Common myeloid progenitor, CD34-positive (primary cell): Measurements from ENCODE around the gene ZNF750.
A peak's percentile ranks its signal among the peaks of the same experiment; 100 is the strongest.

Experiments
- CTCF ChIA-PET: fragments of 350-600 bp; sonication (Branson Sonifier 250); formaldehyde crosslinking; loops from one replicate; lab custom pipeline; 2021; ENCODE audit warnings: antibody characterized with exemption; lab: Charles Lee
- POLR2A ChIA-PET: fragments of 350-600 bp; sonication (Branson Sonifier 250); formaldehyde crosslinking; loops from one replicate; lab custom pipeline; 2021; ENCODE audit warnings: antibody characterized with exemption; lab: Charles Lee
- DNase-seq, 3 donors: peaks; one replicate each; pipeline versions ENCODE4 v3.0.0 to v3.0.0-alpha.2; 2013
- H3K27ac ChIP-seq, 2 experiments: 1 replicate in 1 of 2; 2 replicates in 1 of 2; pipeline ENCODE4 v1.7.0; 2013; ENCODE audit warnings: inconsistent platforms in 2 of 2, low read length in 2 of 2, mild to moderate bottlenecking in 2 of 2, low read depth in 1 of 2, moderate library complexity in 1 of 2; ENCODE audit not compliant: severe bottlenecking in 2 of 2, insufficient read depth in 1 of 2, poor library complexity in 1 of 2
- H3K27me3 ChIP-seq, 5 experiments: replicated peaks in 2 of 5; 1 replicate in 3 of 5; 2 replicates in 2 of 5; pipeline versions ENCODE4 v1.6.1 to v1.7.0; 2013; ENCODE audit warnings: low read length in 4 of 5, mild to moderate bottlenecking in 2 of 5, moderate library complexity in 2 of 5, inconsistent platforms in 1 of 5; ENCODE audit not compliant: insufficient read depth in 5 of 5, control insufficient read depth in 4 of 5
- H3K36me3 ChIP-seq, 4 experiments: 1 replicate in 2 of 4; 2 replicates in 2 of 4; pipeline versions ENCODE4 v1.6.1 to v1.7.0; 2013; ENCODE audit warnings: low read length in 3 of 4, control low read depth in 1 of 4, mild to moderate bottlenecking in 1 of 4; ENCODE audit not compliant: control insufficient read depth in 4 of 4, insufficient read depth in 4 of 4
- H3K4me1 ChIP-seq, 4 experiments: 1 replicate in 3 of 4; 2 replicates in 1 of 4; pipeline versions ENCODE4 v1.6.1 to v1.7.1; 2013; ENCODE audit warnings: low read length in 3 of 4, mild to moderate bottlenecking in 3 of 4, control low read depth in 1 of 4, inconsistent platforms in 1 of 4, moderate library complexity in 1 of 4; ENCODE audit not compliant: control insufficient read depth in 4 of 4, insufficient read depth in 4 of 4; ENCODE audit errors: control extremely low read depth in 1 of 4
- H3K4me3 ChIP-seq, 7 experiments: 1 replicate in 4 of 7; 2 replicates in 3 of 7; pipeline versions ENCODE4 v1.5.1 to v1.7.0; 2013; ENCODE audit warnings: mild to moderate bottlenecking in 7 of 7, low read length in 6 of 7, moderate library complexity in 6 of 7, inconsistent platforms in 2 of 7, low read depth in 2 of 7, control low read depth in 1 of 7; ENCODE audit not compliant: insufficient read depth in 4 of 7, control insufficient read depth in 1 of 7; ENCODE audit errors: extremely low read depth in 1 of 7
- H3K9me3 ChIP-seq, 5 experiments: 1 replicate in 4 of 5; 2 replicates in 1 of 5; pipeline versions ENCODE4 v1.6.1 to v1.7.1; 2013; ENCODE audit warnings: low read length in 4 of 5, mild to moderate bottlenecking in 2 of 5, inconsistent platforms in 1 of 5, low read depth in 1 of 5, moderate library complexity in 1 of 5; ENCODE audit not compliant: control insufficient read depth in 4 of 5, insufficient read depth in 2 of 5; ENCODE audit errors: control extremely low read depth in 1 of 5
- WGBS: methylation state at CpG from one replicate; pipeline ENCODE4 v1.1.5; 2013; ENCODE audit not compliant: insufficient coverage; 5-methylcytosine and 5-hydroxymethylcytosine counted together

ZNF750 gene

GRCh38 chr17:82848022-82848592, 8.3 kb upstream of the ZNF750 start:
- Histone ChIP-seq H3K4me1 (peaks cover 0 to 8% (median 6%) of the 10 kb centered on the region in 4 experiments), H3K9me3 (no peaks in the 10 kb centered on the region), H3K4me3 (no peak overlapping the region), H3K36me3 (peaks cover 0 to 9% (median 2%) of the 10 kb centered on the region in 4 experiments), H3K27me3 (no peaks in the 10 kb centered on the region), H3K27ac (no peak overlapping the region)
- POLR2A ChIA-PET = no interaction called here
- CTCF ChIA-PET = interaction anchor here (0.6 to 1.2 kb wide), 2 partner anchors 37 to 66 kb away, joined by 3 read pairs; no protein-coding TSS in a partner anchor
- WGBS = 93% methylated on average over 21 of the region's 23 CpGs
- DNase-seq = peak in 2 of 3 donors; percentile 15

GRCh38 chr17:82846061-82846691, 6.4 kb upstream of the ZNF750 start:
- peaks cover 0 to 8% (median 6%) of the 10 kb centered on the region in 4 experiments for H3K4me1 ChIP-seq
- POLR2A ChIA-PET = interaction anchor here (0.7 kb wide), 1 partner anchor 28 kb away, joined by 3 read pairs; no protein-coding TSS in a partner anchor
- H3K9me3 ChIP-seq = no peaks in the 10 kb centered on the region
- H3K4me3 ChIP-seq = no peak overlapping the region
- H3K36me3 ChIP-seq = peaks cover 0 to 9% (median 2%) of the 10 kb centered on the region in 4 experiments
- no peak overlapping the region for H3K27ac ChIP-seq
- H3K27me3 ChIP-seq = no peaks in the 10 kb centered on the region
- 90% methylated on average over 23 of the region's 25 CpGs for WGBS
- CTCF ChIA-PET = no interaction called here
- DNase-seq = no peak

- H3K9me3 ChIP-seq = no peaks in the 10 kb centered on the region
- H3K4me1 ChIP-seq = peaks cover 0 to 8% (median 6%) of the 10 kb centered on the region in 4 experiments
- WGBS = 90% methylated on average over 23 of the region's 24 CpGs
- ChIA-PET POLR2A (interaction anchor here (0.6 kb wide), 1 partner anchor 61 kb away, joined by 3 read pairs; no protein-coding TSS in a partner anchor), CTCF (interaction anchor here (1.2 kb wide), 1 partner anchor 66 kb away, joined by 3 read pairs; no protein-coding TSS in a partner anchor)
- no peak overlapping the region for H3K4me3 ChIP-seq
- peaks cover 0 to 9% (median 2%) of the 10 kb centered on the region in 4 experiments for H3K36me3 ChIP-seq
- H3K27me3 ChIP-seq = no peaks in the 10 kb centered on the region
- H3K27ac ChIP-seq = no peak overlapping the region
- no peak for DNase-seq
Observed at GRCh38 chr17:82845163-82845807, 5.5 kb upstream of the ZNF750 start.

GRCh38 chr17:82844796-82845162, 5.0 kb upstream of the ZNF750 start:
- Histone ChIP-seq H3K4me3 (no peak overlapping the region), H3K4me1 (peaks cover 0 to 7% (median 5%) of the 10 kb centered on the region in 4 experiments), H3K27ac (no peak overlapping the region), H3K27me3 (no peaks in the 10 kb centered on the region), H3K9me3 (no peaks in the 10 kb centered on the region), H3K36me3 (peaks cover 0 to 9% (median 2%) of the 10 kb centered on the region in 4 experiments)
- CTCF ChIA-PET = interaction anchor here (1.2 to 1.3 kb wide), 2 partner anchors 27 to 66 kb away, joined by 3 read pairs; no protein-coding TSS in a partner anchor
- POLR2A ChIA-PET = interaction anchor here (0.6 kb wide), 1 partner anchor 62 kb away, joined by 3 read pairs; no protein-coding TSS in a partner anchor
- WGBS = 97% methylated on average over 6 of the region's 11 CpGs
- no peak for DNase-seq

GRCh38 chr17:82843904-82844680, 4.3 kb upstream of the ZNF750 start:
- Histone ChIP-seq H3K27ac (no peak overlapping the region), H3K4me3 (no peak overlapping the region), H3K4me1 (peaks cover 0 to under 1% (median 0%) of the 10 kb centered on the region in 4 experiments), H3K9me3 (no peaks in the 10 kb centered on the region), H3K36me3 (peaks cover 0 to 9% (median 2%) of the 10 kb centered on the region in 4 experiments), H3K27me3 (no peaks in the 10 kb centered on the region)
- POLR2A ChIA-PET = interaction anchor here (0.6 kb wide), 1 partner anchor 62 kb away, joined by 3 read pairs; no protein-coding TSS in a partner anchor
- CTCF ChIA-PET = interaction anchor here (1.1 to 1.7 kb wide), 5 partner anchors 10 to 65 kb away, joined by 3 to 7 read pairs (median 3); no protein-coding TSS in a partner anchor
- WGBS = 100% methylated on average over 5 of the region's 7 CpGs
- no peak for DNase-seq

GRCh38 chr17:82841921-82842596, 2.2 kb upstream of the ZNF750 start:
- Histone ChIP-seq H3K36me3 (peaks cover 0 to 20% (median 2%) of the 10 kb centered on the region in 4 experiments), H3K27ac (no peak overlapping the region), H3K4me1 (peaks cover 0 to 4% (median 0%) of the 10 kb centered on the region in 4 experiments), H3K4me3 (no peak overlapping the region), H3K9me3 (no peaks in the 10 kb centered on the region), H3K27me3 (no peaks in the 10 kb centered on the region)
- no peak for DNase-seq
- ChIA-PET CTCF (interaction anchor here (0.6 kb wide), 1 partner anchor 15 kb away, joined by 3 read pairs; no protein-coding TSS in a partner anchor), POLR2A (no interaction called here)
- WGBS = 97% methylated on average over 11 of the region's 16 CpGs
